NCI-H128 (cell line): ENCODE measurements around the gene CILP2.

ENCODE experiments used
- DNase-seq: peaks from one replicate; lab custom pipeline; 2025; ENCODE audit not compliant: unreplicated experiment; lab: John Stamatoyannopoulos, UW

Gene CILP2

DNA sequence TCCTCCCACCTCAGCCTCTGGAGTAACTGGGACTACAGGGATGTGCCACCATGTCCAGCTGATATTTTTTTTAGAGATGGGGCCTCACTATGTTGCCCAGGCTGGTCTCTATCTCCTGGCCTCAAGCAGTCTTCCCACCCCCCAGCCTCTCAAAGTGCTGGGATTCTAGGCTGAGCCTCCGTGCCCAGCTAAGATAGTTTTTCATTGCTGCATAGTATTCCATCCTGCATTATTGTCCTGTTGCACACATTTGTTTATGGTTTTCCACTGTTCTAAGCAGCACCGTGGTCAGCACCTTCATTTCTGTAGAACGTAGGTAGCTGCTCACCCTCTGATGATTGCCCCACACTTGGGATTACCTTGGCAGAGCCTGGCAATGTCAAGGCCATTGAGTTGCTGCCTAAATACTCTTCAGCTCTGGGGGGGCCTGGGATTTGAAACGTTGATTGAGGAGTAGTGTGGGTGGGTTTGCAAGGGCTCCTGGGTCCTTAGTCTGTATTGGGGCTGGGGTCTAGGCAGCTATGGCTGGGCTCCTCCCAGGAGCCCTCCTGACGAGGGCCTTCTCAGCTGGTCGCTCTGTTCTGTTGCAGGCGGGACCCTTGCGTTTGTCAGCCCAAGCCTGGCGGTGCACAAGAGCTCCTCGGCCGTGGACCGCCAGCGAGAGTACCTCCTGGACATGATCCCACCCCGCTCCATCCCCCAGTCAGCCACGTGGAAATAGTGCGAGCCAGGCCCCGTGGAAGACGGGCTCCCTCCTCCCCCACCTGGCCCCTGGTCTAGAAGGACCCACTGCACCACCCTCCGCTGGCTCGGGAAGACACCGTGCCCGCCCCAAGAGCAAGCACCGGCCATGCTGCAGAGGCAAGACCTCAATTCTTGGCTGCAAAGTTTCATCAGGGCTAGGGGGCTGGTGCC is 33.1 kb upstream of the CILP2 start:
- DNase-seq, result no peak

- DNase-seq, result no peak
Observed at GRCh38 chr19:19505669-19506326, 32.3 kb upstream of the CILP2 start.

- no peak for DNase-seq
Observed at GRCh38 chr19:19506592-19506991, 31.5 kb upstream of the CILP2 start.

DNA sequence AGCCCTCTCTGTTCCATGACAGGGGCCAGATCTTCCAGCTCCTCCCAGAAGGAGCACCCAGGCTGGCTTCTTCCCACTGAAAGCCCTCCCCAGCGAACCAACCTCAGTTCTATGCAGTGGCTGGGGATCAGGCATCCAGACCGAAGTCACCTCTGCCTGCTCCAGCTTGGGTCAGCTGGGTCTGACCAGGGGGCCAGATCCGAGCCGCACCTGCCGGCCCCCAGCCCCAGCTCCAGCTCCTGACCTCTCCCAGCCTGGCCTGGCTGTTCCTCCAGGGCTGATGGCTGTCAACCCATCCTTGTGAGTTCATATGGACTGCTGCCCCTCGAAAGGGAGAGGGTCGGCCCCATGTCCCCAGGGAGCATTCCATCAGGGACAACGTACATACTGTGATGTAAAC is 30.7 kb upstream of the CILP2 start:
- DNase-seq, result no peak

DNA sequence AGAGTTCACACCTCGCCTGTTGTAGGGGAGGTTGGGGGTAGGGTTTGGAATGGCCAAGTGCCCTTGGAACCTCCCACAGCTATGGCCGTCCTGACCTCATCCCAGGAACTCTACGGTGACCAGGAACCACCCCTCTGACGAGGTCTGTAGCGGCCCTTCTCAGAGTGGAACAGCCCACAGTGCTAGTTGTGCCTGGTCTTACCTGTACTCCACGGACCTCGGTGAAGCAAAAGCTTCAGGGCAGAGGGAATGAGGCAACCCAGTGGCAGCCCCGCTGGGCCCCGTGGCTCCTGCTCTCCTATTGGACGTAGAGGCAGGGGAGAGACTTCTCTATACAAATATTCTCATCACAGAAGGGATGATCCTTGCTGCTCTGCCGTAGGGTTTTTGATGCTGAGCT is 29.8 kb upstream of the CILP2 start:
- DNase-seq, result no peak

DNA sequence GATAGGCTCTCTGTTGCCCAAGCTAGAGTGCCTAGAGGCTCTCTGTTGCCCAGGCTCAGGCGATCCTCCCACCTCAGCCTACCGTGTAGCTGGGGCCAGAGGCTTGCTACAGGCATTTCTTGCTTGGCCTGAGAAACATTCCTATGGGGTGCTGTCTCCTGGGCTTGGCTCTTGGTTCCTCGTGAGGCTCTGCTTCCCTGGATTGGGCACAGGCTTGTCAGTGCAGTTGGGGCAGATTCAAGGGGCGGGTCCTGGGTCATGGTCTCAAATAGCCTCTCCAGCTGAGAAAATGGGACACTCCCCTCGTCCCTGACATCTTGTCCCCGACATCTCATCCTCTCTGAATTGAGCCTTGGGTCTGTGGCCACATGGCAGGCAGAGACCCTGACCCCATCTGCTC is 27.6 kb upstream of the CILP2 start:
- DNase-seq, result no peak

DNA sequence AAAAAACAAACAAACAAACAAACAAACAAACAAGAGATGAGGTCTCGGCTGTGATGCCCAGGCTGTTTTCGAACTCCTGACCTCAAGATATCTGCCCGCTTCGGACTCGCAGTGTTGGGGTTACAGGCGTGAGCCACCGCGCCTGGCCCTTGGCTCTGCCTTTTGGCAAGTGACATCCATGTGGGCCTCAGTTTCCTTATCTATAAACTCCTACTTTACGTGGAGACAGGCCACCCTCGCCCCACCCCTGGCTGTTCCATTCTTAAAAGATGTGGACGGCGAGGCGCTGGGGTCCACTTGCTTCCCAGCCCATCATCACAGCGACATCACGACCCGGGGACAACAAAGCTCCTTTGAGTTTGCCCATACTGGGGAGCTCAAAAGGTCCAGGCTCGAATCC is 24.4 kb upstream of the CILP2 start:
- DNase-seq, result no peak

GRCh38 chr19:19514215-19514657 is 23.8 kb upstream of the CILP2 start:
- DNase-seq, result no peak

GRCh38 chr19:19514881-19515641 is 23.0 kb upstream of the CILP2 start, which contains the start of gene TSSK6:
TSSK6 (minus strand) TSS chr19:19515548; CDS start chr19:19515427, 121 bp downstream.
- DNase-seq, result no peak

- DNase-seq, result peak; percentile 90
Observed at GRCh38 chr19:19515642-19516519, 22.2 kb upstream of the CILP2 start, which contains the start of gene NDUFA13. NDUFA13 (plus strand) TSS chr19:19516225; CDS start chr19:19516239, 14 bp downstream.

DNA sequence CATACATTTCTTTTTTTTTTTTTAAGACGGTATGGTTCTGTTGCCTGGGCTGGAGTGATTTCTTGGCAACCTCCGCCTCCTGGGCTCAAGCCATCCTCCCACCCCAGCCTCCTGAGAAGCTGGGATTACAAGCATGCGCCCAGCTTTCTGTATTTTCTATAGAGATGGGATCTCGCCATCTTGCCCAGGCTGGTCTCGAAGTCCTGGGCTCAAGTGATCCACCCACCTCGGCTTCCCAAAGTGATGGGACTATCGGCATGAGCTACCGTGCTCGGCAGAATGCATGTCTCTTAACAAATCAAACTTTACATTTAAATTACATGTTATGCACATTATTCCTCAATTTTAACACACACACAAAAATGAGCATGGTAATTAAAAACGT is 20.8 kb upstream of the CILP2 start:
- no peak for DNase-seq

DNA sequence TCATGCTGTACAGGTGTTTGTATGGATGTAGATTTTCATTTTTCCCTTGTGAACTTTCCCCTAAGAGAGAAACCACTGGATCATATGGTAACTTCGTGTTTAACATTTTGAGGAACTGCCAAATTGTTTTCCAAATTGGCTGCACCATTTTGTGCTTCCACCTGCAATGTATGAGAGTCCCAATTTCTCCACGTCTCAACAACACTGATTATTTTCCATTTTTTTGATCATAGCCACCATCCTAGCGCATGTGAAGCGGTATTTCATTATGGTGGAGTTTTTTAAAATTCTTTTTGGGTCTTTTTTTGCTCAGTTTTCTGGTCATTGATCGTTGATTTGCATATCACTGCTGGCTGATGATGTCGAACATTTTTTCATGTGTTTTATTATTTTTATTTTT is 17.1 kb upstream of the CILP2 start:
- DNase-seq, result no peak

GRCh38 chr19:19523177-19523576 is 14.9 kb upstream of the CILP2 start:
- DNase-seq, result no peak

DNA sequence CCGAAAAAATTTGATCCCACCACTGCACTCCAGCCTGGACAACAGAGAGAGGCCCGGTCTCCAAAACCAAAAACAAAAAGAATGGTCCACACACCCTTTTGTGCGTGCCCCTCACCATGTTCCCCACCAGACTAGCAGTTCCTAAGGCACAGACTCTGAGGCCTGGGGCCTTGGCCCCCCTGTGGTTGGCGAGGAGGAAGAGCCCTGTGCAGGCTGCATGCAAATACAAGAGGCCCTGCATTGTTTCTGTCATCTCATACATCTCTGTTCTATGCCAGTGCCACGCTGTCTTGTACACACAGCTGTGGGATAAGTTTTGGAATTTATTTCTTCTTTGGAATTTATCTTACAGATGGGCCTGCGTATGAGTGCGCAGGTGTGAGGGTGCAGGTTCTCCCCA is 14.0 kb upstream of the CILP2 start:
- DNase-seq, result no peak

DNA sequence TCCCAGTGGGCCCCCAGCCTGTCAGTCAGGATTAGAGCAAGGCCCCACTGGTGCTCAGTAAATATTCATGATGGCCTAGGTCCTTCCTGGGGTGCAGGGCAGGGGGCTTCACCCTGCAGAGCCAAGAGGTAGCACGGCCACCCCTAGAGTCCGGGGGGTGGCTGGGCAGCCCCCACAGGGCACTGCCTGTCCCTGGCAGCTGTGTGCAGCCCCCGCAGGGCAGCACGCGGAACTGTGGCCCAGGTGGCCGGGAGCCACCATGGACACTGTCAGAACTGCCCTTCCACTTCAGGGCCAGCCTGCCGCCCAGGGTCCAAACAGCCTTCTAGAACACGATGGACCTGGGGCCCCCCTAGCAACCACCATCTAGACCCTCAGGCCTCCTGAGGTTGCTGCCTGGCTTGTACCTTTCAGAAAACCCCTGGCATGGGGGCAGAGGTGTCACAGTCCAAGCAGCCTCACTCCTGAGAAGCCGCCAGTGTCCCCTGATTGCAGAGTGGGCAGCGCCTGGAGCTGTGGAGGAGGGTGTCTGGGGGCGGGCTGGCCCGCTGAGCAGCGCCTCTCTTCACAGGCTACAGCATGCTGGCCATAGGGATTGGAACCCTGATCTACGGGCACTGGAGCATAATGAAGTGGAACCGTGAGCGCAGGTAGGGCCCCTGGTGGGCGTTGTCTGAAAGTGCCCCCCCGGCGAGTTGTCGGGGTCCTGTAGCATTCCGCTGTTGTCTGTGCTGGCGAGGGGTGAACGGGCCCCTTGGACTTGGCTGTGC is 12.3 kb upstream of the CILP2 start:
- DNase-seq, result no peak

DNA sequence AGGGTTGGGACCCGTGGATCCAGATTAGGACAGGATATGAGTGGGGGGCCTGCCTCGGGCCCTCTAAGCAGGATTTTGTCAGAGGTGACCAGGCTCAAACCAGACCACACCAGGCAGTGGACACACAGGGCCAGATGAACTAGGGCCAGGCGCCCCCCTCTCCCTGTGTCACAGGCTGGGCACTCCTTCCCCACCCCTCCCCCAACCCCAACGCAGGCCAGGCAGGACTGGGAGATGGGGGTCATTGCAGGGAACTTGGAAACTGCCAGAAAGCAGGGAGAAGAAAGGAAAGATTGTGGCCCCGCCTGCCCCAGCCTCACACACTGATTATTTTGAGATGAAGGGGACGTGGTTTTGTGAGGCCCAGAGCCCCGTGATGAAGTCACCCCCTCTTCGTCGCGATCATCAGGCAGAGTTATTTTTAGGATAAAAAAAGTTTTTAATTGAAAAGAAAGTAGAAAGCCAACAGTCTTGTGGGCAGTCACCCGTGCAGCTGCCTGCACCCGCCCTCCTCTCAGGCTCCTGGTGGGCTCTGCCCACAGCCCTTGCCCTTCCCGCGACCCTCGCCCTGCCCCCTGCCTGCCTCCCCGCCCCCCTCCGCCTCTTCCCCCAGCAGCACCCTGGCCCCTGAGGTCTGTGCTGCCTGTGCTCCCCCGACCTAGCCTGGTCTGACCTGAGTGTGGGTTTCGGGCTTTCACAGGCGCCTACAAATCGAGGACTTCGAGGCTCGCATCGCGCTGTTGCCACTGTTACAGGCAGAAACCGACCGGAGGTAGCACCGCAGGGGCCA is 11.3 kb upstream of the CILP2 start:
- no peak for DNase-seq

DNA sequence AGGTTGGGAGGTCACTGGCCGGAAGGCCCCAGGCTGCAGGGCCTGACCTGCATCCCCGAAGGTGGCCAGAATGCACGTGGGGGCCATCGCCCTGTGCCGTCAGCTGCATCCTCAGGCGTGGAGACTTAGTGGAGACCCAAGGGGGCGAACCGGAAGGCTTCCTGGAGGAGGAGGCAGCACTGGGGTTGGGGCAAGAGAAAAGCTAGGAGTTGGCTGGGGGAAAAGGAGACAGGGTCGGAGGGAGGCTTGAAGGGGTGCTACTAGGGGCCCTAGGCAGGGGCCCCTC is 10.8 kb upstream of the CILP2 start:
- DNase-seq, result no peak

- DNase-seq, result no peak
Observed at GRCh38 chr19:19527674-19528625, 10.1 kb upstream of the CILP2 start.
